H1 (cell line): ENCODE results near the gene GGA2. TPM values are rescaled to one million over a fixed set of nuclear protein-coding genes. Genes with fewer than 3 reads are reported as not detected.

Source experiments
- CTCF ChIA-PET: fragments of 300-600 bp; sonication (Branson Sonifier 250); formaldehyde crosslinking; loops from one replicate; lab custom pipeline; 2021; ENCODE audit not compliant: partially characterized antibody; lab: Charles Lee
- POLR2A ChIA-PET: fragments of 300-600 bp; sonication (Branson Sonifier 250); formaldehyde crosslinking; loops from one replicate; lab custom pipeline; 2021; ENCODE audit warnings: inconsistent platforms; ENCODE audit not compliant: partially characterized antibody; lab: Charles Lee
- DNase-seq, 2 experiments: peaks; one replicate each; pipeline versions ENCODE4 v3.0.0 to v3.0.0-alpha.2; 2010 to 2022; ENCODE audit warnings: low spot score in 2 of 2, low read depth in 1 of 2, mixed read lengths in 1 of 2
- FAIRE-seq: peaks from 2 replicates; lab custom pipeline; 2011; peaks lifted over from hg19 to GRCh38; lab: Jason Lieb, UNC
- H2AFZ ChIP-seq: 2 replicates; pipeline ENCODE4 v1.8.1; 2012; ENCODE audit warnings: low read length, inconsistent platforms
- H2AK5ac ChIP-seq: 2 replicates; pipeline ENCODE4 v1.6.1; 2013; ENCODE audit warnings: low read depth, low read length
- H2BK120ac ChIP-seq: replicated peaks from 2 replicates; pipeline ENCODE3; 2013; ENCODE audit warnings: low read depth, low read length, inconsistent platforms
- H2BK12ac ChIP-seq: 2 replicates; pipeline ENCODE4 v1.6.1; 2013; ENCODE audit warnings: low read depth, low read length
- H2BK15ac ChIP-seq: 2 replicates; pipeline ENCODE4 v1.6.1; 2013; ENCODE audit warnings: low read length
- H2BK20ac ChIP-seq: 2 replicates; pipeline ENCODE4 v1.6.1; 2013; ENCODE audit warnings: low read length
- H2BK5ac ChIP-seq: 2 replicates; pipeline ENCODE4 v1.6.1; 2013; ENCODE audit warnings: low read depth, low read length
- H3K14ac ChIP-seq: 2 replicates; pipeline ENCODE4 v1.6.1; 2013; ENCODE audit warnings: inconsistent platforms; ENCODE audit not compliant: insufficient read length
- H3K18ac ChIP-seq: 2 replicates; pipeline ENCODE4 v1.6.1; 2013; ENCODE audit warnings: low read length; ENCODE audit errors: extremely low read depth
- H3K23ac ChIP-seq: 2 replicates; pipeline ENCODE4 v1.6.1; 2013; ENCODE audit warnings: inconsistent platforms; ENCODE audit not compliant: insufficient read length
- H3K23me2 ChIP-seq: 2 replicates; pipeline ENCODE4 v1.6.1; 2013; ENCODE audit warnings: low read depth, low read length
- H3K27ac ChIP-seq: 2 replicates; pipeline ENCODE4 v1.6.1; 2011; ENCODE audit warnings: low read depth, low read length, inconsistent platforms
- H3K27me3 ChIP-seq, 4 experiments: replicated peaks in 1 of 4; 1 replicate in 1 of 4; 2 replicates in 3 of 4; pipeline versions ENCODE4 v1.6.1 to v1.8.1; 2011 to 2013; ENCODE audit warnings: low read length in 3 of 4, mild to moderate bottlenecking in 3 of 4, inconsistent platforms in 2 of 4, mixed read lengths in 2 of 4, moderate library complexity in 1 of 4; ENCODE audit not compliant: control insufficient read depth in 3 of 4, insufficient read depth in 3 of 4; ENCODE audit errors: extremely low read depth in 1 of 4
- H3K36me3 ChIP-seq, 4 experiments: 2 replicates each; pipeline versions ENCODE4 v1.6.1 to v1.8.1; 2011 to 2013; ENCODE audit warnings: mild to moderate bottlenecking in 4 of 4, low read length in 3 of 4, moderate library complexity in 2 of 4, control low read depth in 1 of 4, inconsistent platforms in 1 of 4; ENCODE audit not compliant: insufficient read depth in 4 of 4, control insufficient read depth in 2 of 4
- H3K4ac ChIP-seq: replicated peaks from 2 replicates; pipeline ENCODE3; 2013; ENCODE audit warnings: low read length, low read depth, mixed read lengths, inconsistent platforms; ENCODE audit not compliant: insufficient read length
- H3K4me1 ChIP-seq, 4 experiments: replicated peaks in 1 of 4; 1 replicate in 1 of 4; 2 replicates in 3 of 4; pipeline versions ENCODE4 v1.6.1 to v1.8.1; 2011 to 2013; ENCODE audit warnings: low read length in 3 of 4, inconsistent platforms in 2 of 4, mixed read lengths in 1 of 4; ENCODE audit not compliant: insufficient read depth in 4 of 4, control insufficient read depth in 3 of 4
- H3K4me2 ChIP-seq, 2 experiments: 2 replicates each; pipeline versions ENCODE4 v1.6.1 to v1.8.1; 2011 to 2013; ENCODE audit warnings: low read depth in 2 of 2, low read length in 2 of 2, control low read depth in 1 of 2, inconsistent platforms in 1 of 2, mild to moderate bottlenecking in 1 of 2; ENCODE audit not compliant: insufficient read depth in 1 of 2
- H3K4me3 ChIP-seq, 4 experiments: fragments of 200-600, 300-600 bp in 1 of 4; sonication (generic), shearing (Covaris generic), sonication (Bioruptor Twin) in 1 of 4; 2 replicates each; pipeline versions ENCODE4 v1.5.1 to v1.8.1; 2011 to 2016; ENCODE audit warnings: low read length in 4 of 4, low read depth in 3 of 4, control low read depth in 2 of 4, inconsistent platforms in 2 of 4, mild to moderate bottlenecking in 2 of 4, mixed read lengths in 1 of 4, moderate library complexity in 1 of 4; ENCODE audit not compliant: insufficient read depth in 2 of 4; ENCODE audit errors: extremely low read depth in 1 of 4
- H3K56ac ChIP-seq: replicated peaks from 2 replicates; pipeline ENCODE3; 2013; ENCODE audit warnings: low read depth, mild to moderate bottlenecking, mixed read lengths, low read length, inconsistent platforms; ENCODE audit not compliant: insufficient read length
- H3K79me1 ChIP-seq: 2 replicates; pipeline ENCODE4 v1.6.1; 2013; ENCODE audit warnings: low read depth, low read length, control low read depth
- H3K79me2 ChIP-seq, 2 experiments: 2 replicates each; pipeline versions ENCODE4 v1.6.1 to v1.8.1; 2012 to 2013; ENCODE audit warnings: low read length in 2 of 2, mild to moderate bottlenecking in 2 of 2, inconsistent platforms in 1 of 2; ENCODE audit not compliant: insufficient read depth in 2 of 2, control insufficient read depth in 1 of 2
- H3K9ac ChIP-seq, 4 experiments: replicated peaks in 1 of 4; 1 replicate in 1 of 4; 2 replicates in 3 of 4; pipeline versions ENCODE4 v1.6.1 to v1.8.1; 2011 to 2013; ENCODE audit warnings: low read depth in 3 of 4, low read length in 3 of 4, control low read depth in 2 of 4, mild to moderate bottlenecking in 2 of 4, moderate library complexity in 2 of 4, inconsistent platforms in 1 of 4; ENCODE audit errors: extremely low read depth in 1 of 4
- H3K9me3 ChIP-seq, 2 experiments: 2 replicates each; pipeline versions ENCODE4 v1.6.1 to v1.8.1; 2012 to 2013; ENCODE audit warnings: mild to moderate bottlenecking in 2 of 2, moderate library complexity in 2 of 2, control low read depth in 1 of 2, inconsistent platforms in 1 of 2, low read depth in 1 of 2, low read length in 1 of 2, mixed read lengths in 1 of 2; ENCODE audit not compliant: insufficient read depth in 2 of 2
- H4K20me1 ChIP-seq, 2 experiments: replicated peaks in 1 of 2; 2 replicates each; pipeline versions ENCODE3 to v1.8.1; 2011 to 2013; ENCODE audit warnings: inconsistent platforms in 2 of 2, low read length in 2 of 2, mild to moderate bottlenecking in 1 of 2; ENCODE audit not compliant: insufficient read depth in 2 of 2, control insufficient read depth in 1 of 2
- H4K5ac ChIP-seq: 2 replicates; pipeline ENCODE4 v1.6.1; 2013; ENCODE audit warnings: low read length, low read depth, mixed read lengths, inconsistent platforms; ENCODE audit not compliant: insufficient read length
- H4K8ac ChIP-seq: 2 replicates; pipeline ENCODE4 v1.8.0; 2013; ENCODE audit warnings: mild to moderate bottlenecking, moderate library complexity, low read length, inconsistent platforms; ENCODE audit not compliant: insufficient read depth; ENCODE audit errors: extremely low read depth
- H4K91ac ChIP-seq: replicated peaks from 2 replicates; pipeline ENCODE3; 2013; ENCODE audit warnings: low read length, mixed read lengths, inconsistent platforms; ENCODE audit not compliant: insufficient read length
- ASH2L ChIP-seq: fragments of 200-600, 300-600 bp; sonication (generic); IDR thresholded peaks from one replicate; pipeline ENCODE4 v1.7.1; 2017; ENCODE audit warnings: low read length
- BCL11A ChIP-seq, 2 experiments: IDR thresholded peaks; one replicate each; pipeline ENCODE4 v1.6.1; 2011; ENCODE audit warnings: low read depth in 2 of 2, low read length in 2 of 2, mild to moderate bottlenecking in 2 of 2
- CBX8 ChIP-seq: fragments of 300-800, 300-1000 bp; sonication (generic); IDR thresholded peaks from 2 replicates; pipeline ENCODE4 v1.7.1; 2016; ENCODE audit warnings: low read depth, low read length, borderline replicate concordance
- CTBP2 ChIP-seq: IDR thresholded peaks from 2 replicates; pipeline ENCODE4 v1.7.0; 2011; ENCODE audit warnings: borderline replicate concordance, mild to moderate bottlenecking, moderate library complexity, mixed read lengths, low read length; ENCODE audit not compliant: insufficient read depth, insufficient read length
- HDAC2 ChIP-seq, 2 experiments: fragments of 300-600 bp in 1 of 2; sonication (generic) in 1 of 2; IDR thresholded peaks; 2 replicates each; pipeline ENCODE4 v1.6.1; 2011 to 2012; ENCODE audit warnings: low read depth in 2 of 2, low read length in 2 of 2, mild to moderate bottlenecking in 2 of 2, moderate library complexity in 2 of 2, borderline replicate concordance in 1 of 2, inconsistent platforms in 1 of 2
- KDM1A ChIP-seq: fragments of 200-600, 300-600 bp; sonication (generic); IDR thresholded peaks from 2 replicates; pipeline ENCODE4 v1.7.1; 2016; ENCODE audit warnings: mild to moderate bottlenecking, low read length, borderline replicate concordance
- SIN3A ChIP-seq, 2 experiments: IDR thresholded peaks in 1 of 2; conservative IDR thresholded peaks in 1 of 2; 2 replicates each; pipeline ENCODE4 v1.6.1; 2011 to 2012; ENCODE audit warnings: low read length in 2 of 2, improper control_type of control experiment in 1 of 2, low read depth in 1 of 2, mild to moderate bottlenecking in 1 of 2
- SP1 ChIP-seq: IDR thresholded peaks from 2 replicates; pipeline ENCODE4 v1.6.1; 2011; ENCODE audit warnings: low read depth, low read length
- YY1 ChIP-seq: IDR thresholded peaks from 2 replicates; pipeline ENCODE4 v1.6.1; 2011; ENCODE audit warnings: low read depth, mild to moderate bottlenecking, low read length
- WGBS, 2 experiments: shearing (Covaris generic) in 1 of 2; methylation state at CpG; one replicate each; pipeline versions ENCODE4 v1.1.6 to v1.1.7; 2013 to 2015; ENCODE audit warnings: low lambda C conversion rate in 2 of 2, mixed read lengths in 2 of 2, inconsistent platforms in 1 of 2, low coverage in 1 of 2, missing lambda C conversion rate in 1 of 2; ENCODE audit not compliant: insufficient replicate concordance in 2 of 2, insufficient coverage in 1 of 2, insufficient read length in 1 of 2; ENCODE audit errors: extremely low coverage in 1 of 2, missing lambda C conversion rate in 1 of 2; 5-methylcytosine and 5-hydroxymethylcytosine counted together
- polyA plus RNA-seq, 7 experiments: library from polyadenylated mRNA; depleted of rRNA in 3 of 7; stranded (reverse) in 5 of 7; unstranded in 2 of 7; fragments of >200 nt in 5 of 7; fragments of 200-250 nt in 2 of 7; gene quantifications; 1 replicate in 5 of 7; 2 replicates in 1 of 7; 4 replicates in 1 of 7; pipeline versions ENCODE4 v1.2.1 to v1.2.3, GENCODE V29; 2011 to 2013; ENCODE audit warnings: missing spikeins in 2 of 7, mixed read lengths in 2 of 7
- total RNA-seq: library from RNA; stranded (reverse); fragmentation: NEBNext Ultra II Directional; extraction: Animal tissue kit (Norgen Biotek cat#: 25700); gene quantifications from 2 replicates; pipeline ENCODE4 v1.2.1, GENCODE V29; 2021

Gene GGA2
- total and polyA plus RNA-seq, 2 of the 8 experiments (the other 6 are each of a cell fraction or from before 2014, with no cell fraction given), result 65.8 to 114 TPM

GRCh38 chr16:23521965-23522364 is 11.7 kb upstream of the GGA2 start:
- Histone ChIP-seq H4K91ac (no peak overlapping the region), H2AFZ (no peak overlapping the region), H2BK120ac (no peak overlapping the region), H2BK12ac (no peak overlapping the region), H3K27me3 (no peaks in the 10 kb centered on the region; a peak in 1 of 7 replicates), H4K5ac (no peak overlapping the region), H3K36me3 (peaks cover 17 to 46% (median 43%) of the 10 kb centered on the region in 4 experiments), H3K9me3 (no peaks in the 10 kb centered on the region), H4K20me1 (peaks cover 2 to 4% of the 10 kb centered on the region in 2 experiments), H3K23me2 (no peaks in the 10 kb centered on the region), H3K27ac (no peak overlapping the region), H3K56ac (no peak overlapping the region), H2BK5ac (no peak overlapping the region), H3K18ac (no peak overlapping the region), H3K23ac (no peak overlapping the region), H3K4me2 (no peak overlapping the region), H3K9ac (no peak overlapping the region), H3K4me3 (no peak overlapping the region), H2AK5ac (no peak overlapping the region), H3K4ac (no peak overlapping the region), H3K79me2 (no peaks in the 10 kb centered on the region), H3K79me1 (no peaks in the 10 kb centered on the region), H3K14ac (no peak overlapping the region), H2BK15ac (no peak overlapping the region), H2BK20ac (no peak overlapping the region), H4K8ac (no peak overlapping the region), H3K4me1 (no peaks in the 10 kb centered on the region)
- CTCF ChIA-PET, result no interaction called here
- 93% methylated on average over 4 of the region's 4 CpGs; no CpG with 5 or more reads in 1 of the 2 experiments for WGBS, 2 experiments
- POLR2A ChIA-PET, result interaction anchor here (0.7 to 1.9 kb wide), 3 partner anchors 12 to 1695 kb away, joined by 3 to 15 read pairs (median 3); partner anchors contain the start of gene GGA2
- TF ChIP-seq BCL11A (IDR thresholded peaks at IDR 0.05; ENCODE audit: low read depth in 2 of 2, low read length in 2 of 2) (no peak), KDM1A (no peak), HDAC2 (IDR thresholded peaks at IDR 0.05; ENCODE audit: borderline replicate concordance in 1 of 2, low read depth in 2 of 2, low read length in 2 of 2) (no peak), ASH2L (no peak), SP1 (no peak), CTBP2 (no peak), SIN3A (conservative IDR thresholded peaks at IDR 0.05 in 1 of 2, IDR thresholded peaks at IDR 0.05 in 1 of 2; ENCODE audit: low read depth in 1 of 2, low read length in 2 of 2) (no peak), YY1 (no peak), CBX8 (no peak)
- FAIRE-seq (no peak), DNase-seq (no peak)
